ENCODE measurements around the gene NEK2. TPM values are rescaled to one million over a fixed set of nuclear protein-coding genes. Genes with fewer than 3 reads are reported as not detected.
A peak's percentile ranks its signal among the peaks of the same experiment; 100 is the strongest.
"Not testable (repeated sequence)": the region's sequence is repeated elsewhere in the genome, so short reads cannot be mapped to it uniquely, and the experiment has no call there.

NEK2 gene
- total and polyA plus RNA-seq, 5 donors from 2014 or later: 0.81 to 1.5 (median 1.5) TPM

DNA sequence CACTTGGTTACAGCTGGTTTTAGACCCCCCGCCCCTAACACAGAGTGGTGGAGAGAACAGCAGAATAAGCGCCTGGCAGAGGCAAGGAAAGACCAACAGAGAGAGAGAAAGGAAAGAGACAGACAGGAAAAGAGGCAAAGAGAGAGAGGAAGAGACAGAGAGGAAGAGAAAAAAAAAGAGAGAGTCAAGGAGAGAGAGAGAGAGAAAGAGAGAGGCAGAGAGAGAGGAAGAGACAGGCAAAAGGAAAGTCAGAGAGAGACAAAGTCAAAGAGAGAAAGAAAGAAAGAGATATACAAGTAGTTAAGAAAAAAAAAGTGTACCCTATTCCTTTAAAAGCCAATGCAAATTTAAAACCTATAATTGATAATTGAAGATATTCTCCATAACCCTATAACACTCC, 13.0 kb upstream of the NEK2 start:
- H3K27ac ChIP-seq (ENCODE audit: insufficient read depth, low read length, poor library complexity, severe bottlenecking): no peak overlapping the region

DNA sequence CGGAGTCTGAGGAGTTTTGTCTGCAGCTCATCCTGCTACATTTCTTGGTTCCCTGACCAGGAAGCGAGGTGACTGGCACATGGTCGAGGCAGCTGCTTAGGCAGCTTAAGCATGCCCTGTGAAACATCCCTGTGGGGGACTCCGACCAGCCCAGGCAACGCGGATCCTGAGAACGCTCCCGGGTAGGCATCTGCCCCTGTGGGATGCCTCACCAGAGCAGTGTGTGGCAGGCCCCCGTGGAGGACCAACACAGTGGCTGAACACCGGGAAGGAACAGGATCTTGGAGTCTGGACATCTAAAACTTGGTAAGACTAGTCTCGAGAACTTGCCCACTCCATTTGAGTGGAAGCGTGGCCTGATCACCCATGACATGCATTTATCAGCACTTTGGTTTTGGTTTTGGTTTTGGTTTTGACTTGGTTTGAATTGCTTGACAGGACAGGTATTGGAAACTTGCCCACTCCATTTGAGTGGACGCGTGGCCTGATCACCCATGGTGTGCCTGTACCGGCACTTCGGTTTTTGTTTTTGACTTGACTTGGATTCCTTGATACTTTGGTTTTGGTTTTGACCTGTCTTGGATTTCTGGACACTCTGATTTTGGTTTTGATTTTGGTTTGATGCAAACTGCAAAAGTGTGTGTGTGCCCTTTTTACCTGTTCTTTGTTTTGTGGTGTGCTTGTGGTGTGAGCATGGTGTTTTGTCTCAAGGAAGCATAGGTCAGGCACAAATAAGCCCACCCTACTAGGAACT, 12.2 kb upstream of the NEK2 start:
- Mint-ChIP-seq H3K4me3 (peak overlapping the region in 2 of 4 donors; percentile 4 to 87), H3K4me1 (peaks cover 0 to 9% (median 9%) of the 10 kb centered on the region in 4 donors), H3K36me3 (peaks cover 3% of the 10 kb centered on the region), H3K9me3 (no peaks in the 10 kb centered on the region), H3K27me3 (no peaks in the 10 kb centered on the region), H3K27ac (peak overlapping the region in 1 of 3 donors; percentile 62)
- ATAC-seq (ENCODE audit: low read depth in 2 of 2) (no peak), DNase-seq (peak in 1 of 3 donors; percentile 51)
- H3K27ac ChIP-seq (ENCODE audit: insufficient read depth, low read length, poor library complexity, severe bottlenecking): no peak overlapping the region
- H3K4me3 ChIP-seq (ENCODE audit: low read depth, low read length): no peak overlapping the region
- no peaks in the 10 kb centered on the region for H3K9me3 ChIP-seq (ENCODE audit: control insufficient read depth in 2 of 2, low read length in 2 of 2)
- H3K4me1 ChIP-seq (ENCODE audit: control insufficient read depth, insufficient read depth, low read length, poor library complexity, severe bottlenecking): peaks cover 5% of the 10 kb centered on the region
- no peaks in the 10 kb centered on the region for H3K27me3 ChIP-seq (ENCODE audit: control insufficient read depth, insufficient read depth, low read length)
- no peaks in the 10 kb centered on the region for H3K36me3 ChIP-seq (ENCODE audit: control insufficient read depth, insufficient read depth, low read length)

More for the DNA sequence above, 13.0 kb upstream of the NEK2 start:
- H3K36me3 Mint-ChIP-seq: peaks cover 3% of the 10 kb centered on the region
- Histone ChIP-seq H3K27me3 (ENCODE audit: control insufficient read depth, insufficient read depth, low read length) (no peaks in the 10 kb centered on the region), H3K36me3 (ENCODE audit: control insufficient read depth, insufficient read depth, low read length) (no peaks in the 10 kb centered on the region), H3K4me1 (ENCODE audit: control insufficient read depth, insufficient read depth, low read length, poor library complexity, severe bottlenecking) (peaks cover 5% of the 10 kb centered on the region), H3K4me3 (ENCODE audit: low read depth, low read length) (no peak overlapping the region), H3K9me3 (ENCODE audit: control insufficient read depth in 2 of 2, low read length in 2 of 2) (no peaks in the 10 kb centered on the region)
- no peaks in the 10 kb centered on the region for H3K9me3 Mint-ChIP-seq
- no peaks in the 10 kb centered on the region for H3K27me3 Mint-ChIP-seq
- no peak for ATAC-seq (ENCODE audit: low read depth in 2 of 2)
- H3K27ac Mint-ChIP-seq: no peak overlapping the region
- peaks cover 0 to 9% (median 9%) of the 10 kb centered on the region in 4 donors for H3K4me1 Mint-ChIP-seq
- H3K4me3 Mint-ChIP-seq: no peak overlapping the region
- no peak for DNase-seq

DNA sequence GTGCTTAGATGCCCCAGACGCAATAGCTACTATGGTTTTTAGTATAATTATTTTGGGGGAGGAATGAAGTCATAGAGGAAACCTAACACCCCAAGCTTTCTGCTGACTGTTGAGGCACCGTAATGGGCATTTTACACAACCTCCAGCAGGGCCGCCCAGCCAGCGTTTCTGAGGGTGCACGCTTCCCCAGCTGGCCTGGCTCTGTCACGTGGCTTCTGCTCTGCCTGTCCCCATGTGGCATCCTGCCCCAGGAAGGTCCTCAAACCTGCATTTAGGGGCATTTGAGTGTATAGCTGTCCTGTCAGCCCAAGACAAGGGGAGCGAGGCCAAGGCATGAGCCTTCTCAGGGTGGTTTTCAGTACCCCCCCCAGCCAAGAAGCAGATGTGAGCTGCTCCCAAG, 10.4 kb upstream of the NEK2 start:
- no peak overlapping the region for H3K27ac Mint-ChIP-seq
- H3K9me3 Mint-ChIP-seq: no peaks in the 10 kb centered on the region
- H3K27me3 Mint-ChIP-seq: peaks cover under 1% of the 10 kb centered on the region
- no peaks in the 10 kb centered on the region for H3K9me3 ChIP-seq (ENCODE audit: control insufficient read depth in 2 of 2, low read length in 2 of 2)
- H3K4me3 Mint-ChIP-seq: no peak overlapping the region
- no peak for ATAC-seq (ENCODE audit: low read depth in 2 of 2)
- peaks cover 3% of the 10 kb centered on the region for H3K36me3 Mint-ChIP-seq
- no peak overlapping the region for H3K4me3 ChIP-seq (ENCODE audit: low read depth, low read length)
- H3K4me1 Mint-ChIP-seq: peaks cover 3 to 26% (median 14%) of the 10 kb centered on the region in 4 donors
- H3K4me1 ChIP-seq (ENCODE audit: control insufficient read depth, insufficient read depth, low read length, poor library complexity, severe bottlenecking): peaks cover 9% of the 10 kb centered on the region
- no peaks in the 10 kb centered on the region for H3K36me3 ChIP-seq (ENCODE audit: control insufficient read depth, insufficient read depth, low read length)
- H3K27me3 ChIP-seq (ENCODE audit: control insufficient read depth, insufficient read depth, low read length): no peaks in the 10 kb centered on the region
- H3K27ac ChIP-seq (ENCODE audit: insufficient read depth, low read length, poor library complexity, severe bottlenecking): no peak overlapping the region
- DNase-seq: no peak

DNA sequence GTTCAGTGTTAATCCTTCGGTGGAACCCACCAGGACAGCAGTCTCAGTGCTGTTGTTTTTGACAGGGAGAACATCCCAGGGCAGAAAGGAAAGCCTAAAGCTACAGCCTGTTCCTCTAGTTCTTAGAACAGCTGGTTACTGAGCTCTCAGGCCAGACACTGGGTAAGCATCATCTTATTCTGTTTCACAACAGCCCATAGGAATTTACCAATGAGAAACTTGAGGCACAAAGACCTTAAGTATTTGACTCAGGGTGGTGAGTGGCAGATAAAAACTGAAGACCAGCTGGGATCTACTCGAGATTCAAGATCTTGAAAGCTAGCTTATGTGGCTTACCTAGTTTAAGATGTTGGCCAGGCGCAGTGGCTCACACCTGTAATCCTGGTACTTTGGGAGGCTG, 9.4 kb upstream of the NEK2 start:
- H3K27me3 ChIP-seq (ENCODE audit: control insufficient read depth, insufficient read depth, low read length): no peaks in the 10 kb centered on the region
- H3K4me1 Mint-ChIP-seq: peaks cover 8 to 30% (median 18%) of the 10 kb centered on the region in 4 donors
- DNase-seq (no peak), ATAC-seq (ENCODE audit: low read depth in 2 of 2) (no peak)
- H3K27ac ChIP-seq (ENCODE audit: insufficient read depth, low read length, poor library complexity, severe bottlenecking): no peak overlapping the region
- H3K27ac Mint-ChIP-seq: no peak overlapping the region
- H3K36me3 ChIP-seq (ENCODE audit: control insufficient read depth, insufficient read depth, low read length): no peaks in the 10 kb centered on the region
- H3K4me1 ChIP-seq (ENCODE audit: control insufficient read depth, insufficient read depth, low read length, poor library complexity, severe bottlenecking): peaks cover 9% of the 10 kb centered on the region
- H3K36me3 Mint-ChIP-seq: peaks cover 3% of the 10 kb centered on the region
- H3K27me3 Mint-ChIP-seq: peaks cover 5% of the 10 kb centered on the region
- H3K9me3 Mint-ChIP-seq: no peaks in the 10 kb centered on the region
- no peak overlapping the region for H3K4me3 ChIP-seq (ENCODE audit: low read depth, low read length)
- H3K4me3 Mint-ChIP-seq: no peak overlapping the region
- no peaks in the 10 kb centered on the region for H3K9me3 ChIP-seq (ENCODE audit: control insufficient read depth in 2 of 2, low read length in 2 of 2)

DNA sequence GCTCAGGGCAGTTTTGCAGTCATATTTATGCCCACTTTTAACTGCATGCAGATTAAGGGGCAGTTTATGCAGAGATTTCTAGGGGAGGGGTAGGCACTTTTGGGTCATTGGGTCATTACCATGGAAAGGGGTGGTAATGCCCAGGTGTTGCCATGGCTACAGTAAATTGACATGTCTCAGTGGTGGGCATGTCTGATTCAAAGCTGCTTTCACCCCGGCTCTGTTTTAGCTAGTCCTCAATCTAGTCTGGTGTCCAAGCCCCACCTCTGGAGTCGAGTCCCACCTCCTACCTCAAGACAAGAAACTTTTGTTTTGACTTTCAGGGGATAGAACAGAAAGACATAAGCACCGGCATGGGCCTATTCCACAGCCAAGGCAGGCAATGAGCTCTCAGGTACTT, 8.9 kb upstream of the NEK2 start:
- ATAC-seq (ENCODE audit: low read depth in 2 of 2): no peak
- no peaks in the 10 kb centered on the region for H3K27me3 ChIP-seq (ENCODE audit: control insufficient read depth, insufficient read depth, low read length)
- H3K4me1 ChIP-seq (ENCODE audit: control insufficient read depth, insufficient read depth, low read length, poor library complexity, severe bottlenecking): peaks cover 9% of the 10 kb centered on the region
- H3K4me1 Mint-ChIP-seq: peaks cover 8 to 30% (median 19%) of the 10 kb centered on the region in 4 donors
- H3K27ac ChIP-seq (ENCODE audit: insufficient read depth, low read length, poor library complexity, severe bottlenecking): no peak overlapping the region
- no peak for DNase-seq
- no peaks in the 10 kb centered on the region for H3K9me3 Mint-ChIP-seq
- peaks cover 7% of the 10 kb centered on the region for H3K27me3 Mint-ChIP-seq
- H3K36me3 ChIP-seq (ENCODE audit: control insufficient read depth, insufficient read depth, low read length): no peaks in the 10 kb centered on the region
- no peak overlapping the region for H3K4me3 ChIP-seq (ENCODE audit: low read depth, low read length)
- peaks cover 3% of the 10 kb centered on the region for H3K36me3 Mint-ChIP-seq
- H3K4me3 Mint-ChIP-seq: no peak overlapping the region
- H3K9me3 ChIP-seq (ENCODE audit: control insufficient read depth in 2 of 2, low read length in 2 of 2): no peaks in the 10 kb centered on the region
- H3K27ac Mint-ChIP-seq: no peak overlapping the region

DNA sequence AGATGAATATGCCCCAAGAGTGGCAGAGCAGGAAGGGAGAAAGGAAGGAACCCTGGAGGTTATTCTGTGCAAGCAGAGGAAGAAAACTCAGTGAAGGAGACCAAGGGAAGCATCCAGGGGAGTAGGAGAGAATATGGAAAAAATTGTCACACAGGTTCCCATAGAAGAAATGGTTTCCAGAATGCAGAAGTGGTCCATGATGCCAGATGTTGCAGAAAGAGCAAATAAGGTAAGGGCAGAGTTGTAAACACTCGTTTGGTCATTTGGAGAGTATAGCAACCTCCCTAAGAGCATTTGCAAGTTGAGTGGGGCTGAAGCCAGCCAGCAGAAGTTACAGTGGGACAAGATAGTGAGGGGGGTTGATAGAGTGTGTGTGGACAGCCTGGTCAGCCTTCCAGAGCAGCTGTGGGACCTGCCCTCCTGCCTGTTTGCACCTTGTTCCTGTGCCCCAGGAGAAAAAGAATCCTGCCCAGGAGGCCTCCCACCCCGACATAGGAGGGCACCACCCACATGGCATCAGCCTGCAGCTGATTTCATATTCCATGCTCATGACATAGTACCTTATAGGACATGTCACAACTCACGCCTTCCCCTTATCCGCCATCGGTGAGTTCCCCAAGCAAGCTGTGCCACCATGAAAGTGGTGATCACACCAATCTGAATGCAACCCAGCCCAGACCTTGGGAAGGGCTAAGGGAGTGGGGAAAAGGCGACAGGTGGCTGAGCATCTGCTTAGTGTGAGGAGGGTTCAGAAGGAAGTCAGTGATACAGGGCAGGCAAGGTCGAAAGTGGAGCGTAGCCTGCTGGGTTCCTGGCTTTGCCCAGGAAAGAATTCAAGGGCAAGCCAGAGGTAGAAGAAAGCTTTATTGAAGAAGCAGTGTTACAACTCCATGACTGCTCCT, 8.2 kb upstream of the NEK2 start:
- Mint-ChIP-seq H3K4me1 (peaks cover 8 to 30% (median 20%) of the 10 kb centered on the region in 4 donors), H3K9me3 (no peaks in the 10 kb centered on the region), H3K36me3 (peaks cover 3% of the 10 kb centered on the region), H3K27me3 (peaks cover 10% of the 10 kb centered on the region), H3K4me3 (no peak overlapping the region), H3K27ac (peak overlapping the region in 1 of 3 donors; percentile 50)
- Histone ChIP-seq H3K27ac (ENCODE audit: insufficient read depth, low read length, poor library complexity, severe bottlenecking) (no peak overlapping the region), H3K27me3 (ENCODE audit: control insufficient read depth, insufficient read depth, low read length) (no peaks in the 10 kb centered on the region), H3K4me1 (ENCODE audit: control insufficient read depth, insufficient read depth, low read length, poor library complexity, severe bottlenecking) (peaks cover 9% of the 10 kb centered on the region), H3K36me3 (ENCODE audit: control insufficient read depth, insufficient read depth, low read length) (no peaks in the 10 kb centered on the region), H3K9me3 (ENCODE audit: control insufficient read depth in 2 of 2, low read length in 2 of 2) (no peaks in the 10 kb centered on the region), H3K4me3 (ENCODE audit: low read depth, low read length) (no peak overlapping the region)
- DNase-seq (no peak), ATAC-seq (ENCODE audit: low read depth in 2 of 2) (no peak)

DNA sequence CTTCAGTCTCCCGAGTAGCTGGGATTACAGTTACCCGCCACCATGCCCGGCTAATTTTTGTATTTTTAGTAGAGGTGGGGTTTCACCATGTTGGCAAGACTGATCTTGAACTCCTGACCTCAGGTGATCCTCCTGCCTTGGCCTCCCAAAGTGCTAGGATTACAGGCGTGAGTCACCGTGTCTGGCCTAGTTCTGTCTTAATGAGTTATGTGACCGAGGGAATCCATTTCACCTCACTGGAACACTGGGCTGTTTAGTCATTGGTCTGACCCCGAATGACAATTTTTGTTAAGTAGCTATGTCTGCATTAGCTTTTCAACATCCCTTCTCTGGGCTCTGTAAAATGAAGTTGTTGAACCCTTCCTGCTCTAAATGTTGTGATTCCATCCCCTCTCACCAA, 6.8 kb upstream of the NEK2 start:
- ATAC-seq (ENCODE audit: low read depth in 2 of 2): not testable (repeated sequence)

More for the DNA sequence above, 6.8 kb upstream of the NEK2 start:
- not testable (repeated sequence) for H3K4me3 ChIP-seq (ENCODE audit: low read depth, low read length); H3K9me3 Mint-ChIP-seq; H3K27ac ChIP-seq (ENCODE audit: insufficient read depth, low read length, poor library complexity, severe bottlenecking); H3K4me3 Mint-ChIP-seq; H3K4me1 ChIP-seq (ENCODE audit: control insufficient read depth, insufficient read depth, low read length, poor library complexity, severe bottlenecking); DNase-seq; H3K27me3 ChIP-seq (ENCODE audit: control insufficient read depth, insufficient read depth, low read length); H3K36me3 Mint-ChIP-seq; H3K9me3 ChIP-seq (ENCODE audit: control insufficient read depth in 2 of 2, low read length in 2 of 2); H3K27me3 Mint-ChIP-seq; H3K36me3 ChIP-seq (ENCODE audit: control insufficient read depth, insufficient read depth, low read length)
- Mint-ChIP-seq H3K4me1 (peaks cover 6 to 20% (median 12%) of the 10 kb centered on the region in 4 donors), H3K27ac (peak overlapping the region; percentile 36 to 89 (median 50))

Data from CD4-positive, CD25-positive, alpha-beta regulatory T cell (primary cell).